ENCODE results near the gene GTF2F2. TPM values are rescaled to one million over a fixed set of nuclear protein-coding genes. Genes with fewer than 3 reads are reported as not detected.
A peak's percentile ranks its signal among the peaks of the same experiment; 100 is the strongest.

GTF2F2 gene
- total RNA-seq: 10 to 100 TPM; 15.0 to 15.1 TPM

GRCh38 chr13:45119991-45120864, at the start of gene GTF2F2:
Gene GTF2F2, plus strand, starts transcription at chr13:45120510. Its CDS starts 146 bp downstream, at chr13:45120656.
- H3K27me3 Mint-ChIP-seq: no peaks in the 10 kb centered on the region
- peaks cover 3% of the 10 kb centered on the region for H3K4me1 Mint-ChIP-seq
- POLR2A ChIA-PET: interaction anchor here (0.7 to 1.0 kb wide), 3 partner anchors 17 to 222 kb away, joined by 3 read pairs; no protein-coding TSS in a partner anchor
- ATAC-seq (ENCODE audit: low read depth) (peak; percentile 74), DNase-seq (peak; percentile 89)
- no peaks in the 10 kb centered on the region for H3K36me3 Mint-ChIP-seq
- no peak within 1 kb of the TSS for H3K27ac Mint-ChIP-seq
- no peaks in the 10 kb centered on the region for H3K9me3 Mint-ChIP-seq
- no peak within 1 kb of the TSS for H3K4me3 Mint-ChIP-seq

GRCh38 chr13:45073809-45074208, 46.5 kb upstream of the GTF2F2 start:
- POLR2A ChIA-PET: no interaction called here
- H3K27ac Mint-ChIP-seq: no peak overlapping the region
- peaks cover 1% of the 10 kb centered on the region for H3K4me1 Mint-ChIP-seq
- DNase-seq (no peak), ATAC-seq (ENCODE audit: low read depth) (no peak)
- no peaks in the 10 kb centered on the region for H3K9me3 Mint-ChIP-seq
- no peak overlapping the region for H3K4me3 Mint-ChIP-seq
- H3K36me3 Mint-ChIP-seq: no peaks in the 10 kb centered on the region
- peaks cover 29% of the 10 kb centered on the region for H3K27me3 Mint-ChIP-seq

GRCh38 chr13:45074721-45075120, 45.6 kb upstream of the GTF2F2 start:
- H3K4me1 Mint-ChIP-seq: peaks cover 1% of the 10 kb centered on the region
- H3K9me3 Mint-ChIP-seq: no peaks in the 10 kb centered on the region
- ATAC-seq (ENCODE audit: low read depth) (no peak), DNase-seq (no peak)
- no peak overlapping the region for H3K27ac Mint-ChIP-seq
- peaks cover 24% of the 10 kb centered on the region for H3K27me3 Mint-ChIP-seq
- POLR2A ChIA-PET: no interaction called here
- no peaks in the 10 kb centered on the region for H3K36me3 Mint-ChIP-seq
- H3K4me3 Mint-ChIP-seq: no peak overlapping the region

- no peak for DNase-seq
- Mint-ChIP-seq H3K9me3 (no peaks in the 10 kb centered on the region), H3K27me3 (peaks cover 20% of the 10 kb centered on the region), H3K36me3 (no peaks in the 10 kb centered on the region), H3K4me1 (peaks cover 1% of the 10 kb centered on the region), H3K4me3 (no peak overlapping the region), H3K27ac (no peak overlapping the region)
- ATAC-seq (ENCODE audit: low read depth): no peak
- POLR2A ChIA-PET: no interaction called here
These were observed 42.3 kb upstream of the GTF2F2 start for GRCh38 chr13:45078003-45078402.

- DNase-seq (no peak), ATAC-seq (ENCODE audit: low read depth) (no peak)
- H3K27me3 Mint-ChIP-seq: peaks cover 4% of the 10 kb centered on the region
- no peaks in the 10 kb centered on the region for H3K4me1 Mint-ChIP-seq
- POLR2A ChIA-PET: no interaction called here
- H3K36me3 Mint-ChIP-seq: no peaks in the 10 kb centered on the region
- H3K4me3 Mint-ChIP-seq: no peak overlapping the region
- no peaks in the 10 kb centered on the region for H3K9me3 Mint-ChIP-seq
- H3K27ac Mint-ChIP-seq: no peak overlapping the region
These were observed 37.3 kb upstream of the GTF2F2 start for GRCh38 chr13:45082964-45083363.

GRCh38 chr13:45084515-45084914, 35.8 kb upstream of the GTF2F2 start:
- Mint-ChIP-seq H3K9me3 (no peaks in the 10 kb centered on the region), H3K27ac (no peak overlapping the region), H3K27me3 (peaks cover 4% of the 10 kb centered on the region), H3K4me3 (no peak overlapping the region), H3K36me3 (no peaks in the 10 kb centered on the region), H3K4me1 (no peaks in the 10 kb centered on the region)
- ATAC-seq (ENCODE audit: low read depth) (no peak), DNase-seq (no peak)
- POLR2A ChIA-PET: no interaction called here

GRCh38 chr13:45086484-45086883, 33.8 kb upstream of the GTF2F2 start:
- POLR2A ChIA-PET: no interaction called here
- Mint-ChIP-seq H3K9me3 (no peaks in the 10 kb centered on the region), H3K27me3 (peaks cover 3% of the 10 kb centered on the region), H3K36me3 (no peaks in the 10 kb centered on the region), H3K4me1 (no peaks in the 10 kb centered on the region), H3K27ac (no peak overlapping the region), H3K4me3 (no peak overlapping the region)
- DNase-seq (no peak), ATAC-seq (ENCODE audit: low read depth) (no peak)

GRCh38 chr13:45092663-45093062, 27.6 kb upstream of the GTF2F2 start:
- Mint-ChIP-seq H3K4me1 (peaks cover 4% of the 10 kb centered on the region), H3K27ac (no peak overlapping the region), H3K36me3 (no peaks in the 10 kb centered on the region), H3K4me3 (no peak overlapping the region), H3K27me3 (peaks cover 16% of the 10 kb centered on the region), H3K9me3 (no peaks in the 10 kb centered on the region)
- POLR2A ChIA-PET: no interaction called here
- ATAC-seq (ENCODE audit: low read depth) (no peak), DNase-seq (no peak)

- no peaks in the 10 kb centered on the region for H3K4me1 Mint-ChIP-seq
- H3K4me3 Mint-ChIP-seq: no peak overlapping the region
- POLR2A ChIA-PET: no interaction called here
- ATAC-seq (ENCODE audit: low read depth) (no peak), DNase-seq (no peak)
- H3K36me3 Mint-ChIP-seq: no peaks in the 10 kb centered on the region
- H3K27ac Mint-ChIP-seq: no peak overlapping the region
- H3K27me3 Mint-ChIP-seq: peaks cover 2% of the 10 kb centered on the region
- no peaks in the 10 kb centered on the region for H3K9me3 Mint-ChIP-seq
These were observed 19.6 kb upstream of the GTF2F2 start for GRCh38 chr13:45100573-45101262.

GRCh38 chr13:45101327-45102018, 18.8 kb upstream of the GTF2F2 start:
- Mint-ChIP-seq H3K4me1 (no peaks in the 10 kb centered on the region), H3K27me3 (peaks cover 2% of the 10 kb centered on the region), H3K27ac (no peak overlapping the region), H3K4me3 (no peak overlapping the region), H3K9me3 (no peaks in the 10 kb centered on the region), H3K36me3 (no peaks in the 10 kb centered on the region)
- ATAC-seq (ENCODE audit: low read depth) (no peak), DNase-seq (no peak)
- POLR2A ChIA-PET: no interaction called here

- peaks cover 2% of the 10 kb centered on the region for H3K27me3 Mint-ChIP-seq
- no peaks in the 10 kb centered on the region for H3K4me1 Mint-ChIP-seq
- no peak for DNase-seq
- no peak overlapping the region for H3K4me3 Mint-ChIP-seq
- H3K27ac Mint-ChIP-seq: no peak overlapping the region
- no peaks in the 10 kb centered on the region for H3K36me3 Mint-ChIP-seq
- POLR2A ChIA-PET: no interaction called here
- H3K9me3 Mint-ChIP-seq: no peaks in the 10 kb centered on the region
- no peak for ATAC-seq (ENCODE audit: low read depth)
These were observed 18.2 kb upstream of the GTF2F2 start for GRCh38 chr13:45102136-45102507.

GRCh38 chr13:45103449-45103848, 16.9 kb upstream of the GTF2F2 start:
- Mint-ChIP-seq H3K27me3 (peaks cover 7% of the 10 kb centered on the region), H3K27ac (no peak overlapping the region), H3K9me3 (no peaks in the 10 kb centered on the region), H3K4me3 (no peak overlapping the region), H3K36me3 (no peaks in the 10 kb centered on the region), H3K4me1 (no peaks in the 10 kb centered on the region)
- no peak for DNase-seq
- POLR2A ChIA-PET: interaction anchor here (0.7 to 1.1 kb wide), 2 partner anchors 10 to 17 kb away, joined by 3 read pairs; partner anchors contain the start of gene GTF2F2
- ATAC-seq (ENCODE audit: low read depth): no peak

GRCh38 chr13:45104261-45104660, 16.0 kb upstream of the GTF2F2 start:
- Mint-ChIP-seq H3K4me3 (no peak overlapping the region), H3K36me3 (no peaks in the 10 kb centered on the region), H3K27ac (no peak overlapping the region), H3K27me3 (peaks cover 7% of the 10 kb centered on the region), H3K9me3 (no peaks in the 10 kb centered on the region), H3K4me1 (peaks cover 4% of the 10 kb centered on the region)
- DNase-seq: no peak
- POLR2A ChIA-PET: no interaction called here
- ATAC-seq (ENCODE audit: low read depth): no peak
